CD4-positive, alpha-beta T cell treated with Interleukin-12 subunit alpha and Interleukin-12 subunit beta, for 1 hour (primary cell): ENCODE results near the gene PAX2.

Source experiments
- DNase-seq: peaks from one replicate; pipeline ENCODE4 v3.0.0-alpha.2; 2020

The PAX2 gene

GRCh38 chr10:100793055-100793454 is 47.7 kb downstream of the PAX2 start:
- DNase-seq = no peak

- no peak for DNase-seq
These were observed 54.5 kb downstream of the PAX2 start for GRCh38 chr10:100799881-100800280.

GRCh38 chr10:100800931-100801330 is 55.5 kb downstream of the PAX2 start:
- DNase-seq = no peak

GRCh38 chr10:100802196-100802595 is 56.8 kb downstream of the PAX2 start:
- no peak for DNase-seq

- DNase-seq = no peak
These were observed 57.2 kb downstream of the PAX2 start for GRCh38 chr10:100802607-100803006.

- no peak for DNase-seq
These were observed 58.1 kb downstream of the PAX2 start for GRCh38 chr10:100803492-100803891.

- DNase-seq = no peak
These were observed 58.5 kb downstream of the PAX2 start for GRCh38 chr10:100803908-100804307.

- no peak for DNase-seq
These were observed 60.4 kb downstream of the PAX2 start for GRCh38 chr10:100805543-100806355.

GRCh38 chr10:100806356-100806645 is 60.9 kb downstream of the PAX2 start:
- no peak for DNase-seq

- no peak for DNase-seq
These were observed 62.0 kb downstream of the PAX2 start for GRCh38 chr10:100807241-100807951.

GRCh38 chr10:100808876-100809275 is 63.5 kb downstream of the PAX2 start:
- DNase-seq = no peak

GRCh38 chr10:100810091-100810834 is 64.9 kb downstream of the PAX2 start:
- no peak for DNase-seq

- no peak for DNase-seq
These were observed 65.4 kb downstream of the PAX2 start for GRCh38 chr10:100810835-100811116.

GRCh38 chr10:100811261-100811660 is 65.9 kb downstream of the PAX2 start:
- DNase-seq = no peak

GRCh38 chr10:100811752-100812750 is 66.7 kb downstream of the PAX2 start:
- DNase-seq = no peak

- no peak for DNase-seq
These were observed 67.6 kb downstream of the PAX2 start for GRCh38 chr10:100812978-100813377.

GRCh38 chr10:100814751-100815474 is 69.5 kb downstream of the PAX2 start:
- DNase-seq = no peak

- DNase-seq = no peak
These were observed 71.3 kb downstream of the PAX2 start for GRCh38 chr10:100816671-100817070.

- no peak for DNase-seq
These were observed 72.0 kb downstream of the PAX2 start for GRCh38 chr10:100817268-100817839.

GRCh38 chr10:100819424-100819823 is 74.0 kb downstream of the PAX2 start:
- no peak for DNase-seq

GRCh38 chr10:100823194-100823593 is 77.8 kb downstream of the PAX2 start:
- DNase-seq = no peak

- no peak for DNase-seq
These were observed 79.5 kb downstream of the PAX2 start for GRCh38 chr10:100824886-100825285.
